IPS-18c (cell line): Measurements from ENCODE around the gene PPP4R1.

Experiments used
- H3K4me3 ChIP-seq: 2 replicates; pipeline ENCODE4 v1.7.0; 2013; ENCODE audit warnings: low read depth, mild to moderate bottlenecking, low read length, moderate library complexity; ENCODE audit not compliant: insufficient read depth
- H3K9me3 ChIP-seq: one replicate; pipeline ENCODE4 v1.6.1; 2013; ENCODE audit warnings: mild to moderate bottlenecking, low read length, moderate library complexity; ENCODE audit not compliant: control insufficient read depth, insufficient read depth

Gene PPP4R1

DNA sequence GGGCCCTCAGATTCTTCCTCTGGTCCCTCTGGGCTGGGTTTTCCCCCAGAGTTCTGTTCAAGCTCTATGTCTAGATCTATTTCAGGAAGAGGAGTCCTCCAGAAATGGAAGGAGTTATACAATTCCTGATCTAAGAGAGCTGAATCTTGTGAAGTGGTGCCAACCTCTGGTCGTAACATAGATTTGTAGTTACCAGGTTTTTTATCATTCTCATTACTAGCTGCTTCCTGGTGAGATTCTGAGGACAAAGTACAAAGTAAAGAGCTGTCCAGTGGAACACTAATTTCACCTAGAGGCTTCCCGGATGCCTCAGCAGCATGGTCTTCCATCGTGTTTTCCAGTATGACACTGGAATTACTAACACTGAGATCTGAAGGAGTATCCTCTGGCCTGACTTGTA is 44.1 kb downstream of the PPP4R1 start:
- no peak overlapping the region for H3K4me3 ChIP-seq
- H3K9me3 ChIP-seq = no peaks in the 10 kb centered on the region

DNA sequence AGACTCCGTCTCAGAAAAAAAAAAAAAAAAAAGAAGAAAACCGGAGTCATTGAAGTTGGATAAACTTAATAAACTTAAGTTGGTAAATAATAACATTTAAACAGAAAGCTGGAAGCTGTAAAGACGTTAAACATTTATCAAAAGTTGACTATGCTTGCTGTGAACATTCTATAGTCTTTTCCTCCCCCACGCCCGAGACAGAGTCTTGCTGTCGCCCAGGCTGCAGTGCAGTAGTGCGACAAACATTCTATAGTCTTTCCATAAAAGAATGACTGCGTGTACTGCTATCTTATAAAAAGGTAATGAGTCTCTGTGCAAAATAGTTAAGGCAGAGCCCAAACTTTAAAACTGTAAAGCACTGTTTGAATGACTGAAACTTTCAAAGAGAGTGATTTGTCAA is 45.2 kb downstream of the PPP4R1 start:
- Histone ChIP-seq H3K9me3 (no peaks in the 10 kb centered on the region), H3K4me3 (no peak overlapping the region)

DNA sequence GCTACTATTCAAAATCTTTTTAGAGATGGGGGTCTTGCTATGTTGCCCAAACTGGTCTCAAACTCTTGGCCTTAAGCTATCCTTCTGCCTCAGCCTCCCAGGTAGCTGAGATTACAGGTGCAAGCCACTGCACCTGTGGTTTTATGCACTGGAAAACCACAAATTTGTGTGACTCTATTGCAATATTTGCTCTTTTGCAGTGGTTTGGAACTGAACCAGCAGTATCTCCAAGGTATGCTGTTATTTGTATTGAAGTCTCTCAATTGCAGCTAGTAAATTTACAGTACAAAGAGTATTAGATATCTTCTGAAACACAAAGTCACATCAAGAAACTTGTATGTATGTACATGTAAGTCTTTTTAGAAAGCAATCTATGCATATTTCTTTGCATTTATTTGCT is 46.2 kb downstream of the PPP4R1 start:
- no peaks in the 10 kb centered on the region for H3K9me3 ChIP-seq
- H3K4me3 ChIP-seq = no peak overlapping the region

DNA sequence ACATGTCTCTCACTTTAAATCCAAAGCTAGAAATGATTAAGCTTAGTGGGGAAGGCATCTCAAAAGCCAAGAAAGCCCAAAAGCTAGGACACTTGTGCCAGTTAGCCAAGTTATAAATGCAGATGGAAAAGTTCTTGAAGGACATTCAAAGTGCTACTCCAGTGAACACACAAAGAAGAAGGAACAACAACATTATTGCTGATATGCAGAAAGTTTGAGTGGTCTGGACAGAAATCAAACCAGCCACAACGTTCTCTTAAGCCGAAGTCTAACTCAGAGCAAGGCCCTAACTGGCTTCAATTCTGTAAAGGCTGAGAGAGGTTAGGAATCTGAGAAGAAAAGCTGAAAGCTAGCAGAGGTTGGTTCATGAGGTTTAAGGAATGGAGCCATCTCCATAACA is 49.0 kb downstream of the PPP4R1 start:
- no peak overlapping the region for H3K4me3 ChIP-seq
- H3K9me3 ChIP-seq = no peaks in the 10 kb centered on the region

GRCh38 chr18:9563331-9563730 is 51.0 kb downstream of the PPP4R1 start:
- Histone ChIP-seq H3K4me3 (no peak overlapping the region), H3K9me3 (no peaks in the 10 kb centered on the region)

DNA sequence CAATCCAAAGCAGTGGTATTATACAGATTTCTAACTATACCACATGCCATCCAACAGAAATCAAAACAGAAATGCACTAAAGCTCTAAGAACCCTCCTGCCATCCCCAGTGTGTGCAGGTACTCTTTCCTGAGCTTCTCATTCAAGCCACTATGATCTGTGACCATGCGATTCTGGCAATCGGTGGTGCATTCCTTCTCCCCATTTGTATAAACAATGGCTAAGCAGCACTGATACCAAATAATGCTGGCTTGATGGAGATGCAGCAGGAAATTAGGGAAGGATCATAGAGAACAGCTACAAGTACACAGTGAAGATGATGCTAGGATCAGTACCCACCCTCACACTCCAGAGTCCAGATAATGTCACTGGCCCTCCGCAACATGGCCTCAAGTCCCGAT is 51.8 kb downstream of the PPP4R1 start:
- no peak overlapping the region for H3K4me3 ChIP-seq
- no peaks in the 10 kb centered on the region for H3K9me3 ChIP-seq

DNA sequence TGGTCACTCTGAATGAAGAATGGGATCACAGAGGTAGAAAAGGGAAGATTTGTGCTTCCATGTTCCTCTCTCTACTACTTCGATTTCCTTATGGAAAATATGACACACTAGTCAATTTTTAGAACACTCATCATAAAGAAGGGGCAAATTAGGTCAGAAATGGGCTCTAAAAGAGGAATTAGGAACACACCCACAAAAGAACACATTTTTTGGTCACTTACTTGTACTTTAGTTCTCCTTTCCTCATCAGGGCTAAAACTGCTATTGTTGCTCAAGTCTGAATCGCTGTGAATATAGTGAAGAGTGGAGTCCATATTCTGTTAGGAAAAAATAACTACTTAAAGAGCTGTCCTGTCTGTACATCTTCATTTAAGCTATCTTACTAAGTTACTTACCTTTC is 52.6 kb downstream of the PPP4R1 start:
- H3K4me3 ChIP-seq = no peak overlapping the region
- H3K9me3 ChIP-seq = no peaks in the 10 kb centered on the region

- H3K9me3 ChIP-seq = no peaks in the 10 kb centered on the region
- no peak overlapping the region for H3K4me3 ChIP-seq
Observed at GRCh38 chr18:9559253-9559652, 55.1 kb downstream of the PPP4R1 start.

GRCh38 chr18:9558387-9559064 is 55.8 kb downstream of the PPP4R1 start:
- H3K4me3 ChIP-seq = no peak overlapping the region
- H3K9me3 ChIP-seq = no peaks in the 10 kb centered on the region

DNA sequence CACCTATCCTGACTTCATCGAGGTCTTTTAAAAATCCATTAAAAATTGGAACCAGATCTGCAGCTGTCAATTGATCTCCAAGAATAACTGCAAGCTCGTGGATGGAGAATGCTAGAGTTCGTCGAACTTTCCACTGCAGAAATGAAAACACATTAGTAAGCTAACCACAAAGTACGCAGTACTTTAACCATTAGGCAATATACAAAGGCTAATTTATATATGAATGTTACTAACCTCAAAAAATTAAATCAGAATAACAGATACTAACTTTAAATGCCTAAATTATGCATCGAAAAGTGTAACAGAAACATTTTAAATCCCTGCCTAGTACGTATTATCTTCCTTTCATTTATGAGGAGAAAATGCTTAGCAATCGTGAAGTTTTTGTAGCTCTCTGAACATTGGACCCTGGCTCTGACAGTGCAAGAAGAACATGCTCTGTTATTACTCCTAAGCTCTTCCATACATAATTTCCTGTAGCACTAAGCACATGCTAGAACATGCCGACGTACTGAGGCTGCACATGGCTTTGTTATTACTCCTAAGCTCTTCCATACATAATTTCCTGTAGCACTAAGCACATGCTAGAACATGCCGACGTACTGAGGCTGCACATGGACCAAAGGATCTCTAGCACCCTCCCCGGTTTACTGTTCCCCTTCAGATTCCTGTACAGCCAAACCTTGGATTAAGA is 57.0 kb downstream of the PPP4R1 start:
- no peak overlapping the region for H3K4me3 ChIP-seq
- no peaks in the 10 kb centered on the region for H3K9me3 ChIP-seq

GRCh38 chr18:9552616-9553015 is 61.7 kb downstream of the PPP4R1 start:
- Histone ChIP-seq H3K9me3 (no peaks in the 10 kb centered on the region), H3K4me3 (no peak overlapping the region)

DNA sequence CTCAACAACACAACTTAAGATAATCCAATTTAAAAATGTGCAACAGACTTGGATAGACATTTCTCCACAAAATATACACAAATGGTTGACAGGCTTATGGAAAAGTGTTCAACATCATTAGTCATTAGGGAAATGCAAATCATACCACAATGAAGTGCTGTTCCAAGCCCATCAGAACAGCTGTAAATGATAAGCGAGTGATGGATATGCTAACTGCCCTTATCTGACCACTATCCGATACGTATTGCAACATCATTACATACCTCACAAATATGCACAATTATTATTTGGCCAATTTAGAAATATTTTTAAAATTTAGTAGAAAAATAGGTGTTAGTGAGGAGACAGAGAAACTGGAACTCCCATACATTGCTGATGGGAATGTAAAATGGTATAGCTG is 62.2 kb downstream of the PPP4R1 start:
- Histone ChIP-seq H3K9me3 (no peaks in the 10 kb centered on the region), H3K4me3 (no peak overlapping the region)

- no peak overlapping the region for H3K4me3 ChIP-seq
- H3K9me3 ChIP-seq = no peaks in the 10 kb centered on the region
Observed at GRCh38 chr18:9550429-9550828, 63.9 kb downstream of the PPP4R1 start.

DNA sequence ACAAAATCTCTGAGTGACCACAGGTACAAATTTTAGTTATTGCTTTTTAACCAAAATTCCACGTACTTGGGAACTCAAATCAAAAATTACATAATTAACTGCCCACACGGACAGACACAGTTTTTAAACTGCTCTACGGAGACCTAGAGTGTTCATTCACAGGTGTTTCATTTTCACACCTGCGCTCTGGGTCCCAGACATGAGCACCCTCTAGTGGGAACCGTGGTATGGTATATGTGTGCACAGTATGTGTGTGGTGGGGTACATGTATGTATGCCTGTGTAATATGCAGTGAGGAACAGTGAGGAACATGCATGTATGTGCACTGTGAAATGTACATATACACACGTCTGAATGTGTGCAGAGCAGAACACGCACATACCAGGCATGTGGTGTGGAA is 65.0 kb downstream of the PPP4R1 start:
- Histone ChIP-seq H3K9me3 (no peaks in the 10 kb centered on the region), H3K4me3 (no peak overlapping the region)

DNA sequence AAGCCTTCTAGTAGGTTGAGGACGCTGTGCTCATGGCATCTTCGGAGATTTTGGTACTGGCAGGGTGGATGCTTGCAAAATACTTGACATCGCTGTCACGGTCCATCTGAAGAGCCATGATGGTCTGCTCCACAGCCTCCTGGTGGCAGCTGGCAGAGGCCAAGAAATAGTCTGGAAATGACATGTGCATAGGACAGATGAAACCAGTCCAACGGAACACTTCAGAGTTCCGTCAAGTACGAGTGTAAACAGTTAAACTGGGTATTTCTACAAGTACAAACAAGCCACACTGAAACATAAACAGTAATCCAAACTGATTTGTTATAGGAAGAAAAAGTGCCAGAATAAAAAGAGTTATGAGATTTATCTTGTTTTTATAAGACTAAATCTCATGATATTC is 66.6 kb downstream of the PPP4R1 start:
- H3K9me3 ChIP-seq = no peaks in the 10 kb centered on the region
- no peak overlapping the region for H3K4me3 ChIP-seq

GRCh38 chr18:9546468-9546867 is 67.9 kb downstream of the PPP4R1 start:
- H3K9me3 ChIP-seq = no peaks in the 10 kb centered on the region

DNA sequence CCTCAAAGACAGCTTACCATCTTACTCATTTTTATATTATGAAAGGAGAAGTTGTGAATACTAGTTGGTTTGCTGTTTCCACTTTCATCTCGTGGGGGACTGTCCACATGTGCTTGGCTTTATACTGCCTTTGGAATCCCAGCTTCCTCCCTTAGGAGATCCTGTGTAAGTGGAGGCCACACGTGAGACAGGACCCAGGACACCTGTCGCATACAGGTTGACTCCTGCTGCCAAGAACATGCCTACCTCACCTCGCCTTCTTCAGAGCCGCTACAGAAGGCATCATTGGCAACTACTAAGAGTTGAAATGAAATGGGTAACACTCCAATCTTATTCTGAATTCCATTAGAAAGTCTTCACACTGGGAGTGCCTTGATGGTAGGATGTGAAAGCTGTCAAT is 69.3 kb downstream of the PPP4R1 start:
- H3K4me3 ChIP-seq = no peak overlapping the region
- no peaks in the 10 kb centered on the region for H3K9me3 ChIP-seq

More at GRCh38 chr18:9546468-9546867, 67.9 kb downstream of the PPP4R1 start:
- H3K4me3 ChIP-seq = no peak overlapping the region

GRCh38 chr18:9542924-9543323 is 71.4 kb downstream of the PPP4R1 start:
- Histone ChIP-seq H3K9me3 (no peaks in the 10 kb centered on the region), H3K4me3 (no peak overlapping the region)

GRCh38 chr18:9539938-9540337 is 74.4 kb downstream of the PPP4R1 start:
- H3K9me3 ChIP-seq = no peaks in the 10 kb centered on the region
- H3K4me3 ChIP-seq = no peak overlapping the region
